ENCODE measurements around the gene TMEM132C. TPM values are rescaled to one million over a fixed set of nuclear protein-coding genes. Genes with fewer than 3 reads are reported as not detected.

TMEM132C gene
- total and polyA plus RNA-seq, 2 of the 13 experiments (the other 11 are each of a cell fraction or from before 2014, with no cell fraction given) = not detected

GRCh38 chr12:128612150-128612850 is 345.3 kb downstream of the TMEM132C start (continued):
- TF ChIP-seq ZBTB25 (CRISPR knock-in tag; IDR thresholded peaks at IDR 0.05) = no peak

- H3K4me1 ChIP-seq (ENCODE audit: insufficient read depth, low read length) = no peaks in the 10 kb centered on the region
These were observed 347.0 kb downstream of the TMEM132C start for GRCh38 chr12:128613837-128614590.

More at GRCh38 chr12:128613837-128614590, 347.0 kb downstream of the TMEM132C start:
- ChIA-PET CTCF (ENCODE audit: low intra/inter-chr PET ratio, low total read pairs) (no interaction called here), POLR2A (no interaction called here)
- FAIRE-seq (no peak), DNase-seq (ENCODE audit: low spot score) (no peak), ATAC-seq (no peak)
- Histone ChIP-seq H3K4me2 (ENCODE audit: low read depth, low read length) (no peak overlapping the region), H3K4me3 (replicated peaks in 1 of 3; ENCODE audit: insufficient read depth in 1 of 3, low read depth in 2 of 3, low read length in 3 of 3) (no peak overlapping the region), H3K27ac (ENCODE audit: extremely low read length, insufficient read depth, low read length) (no peak overlapping the region), H3K27me3 (ENCODE audit: control insufficient read depth in 1 of 2, insufficient read depth in 2 of 2, low read length in 2 of 2) (peaks cover 0 to 4% of the 10 kb centered on the region in 2 experiments; a peak in 1 of 5 replicates), H2AFZ (ENCODE audit: low read length) (no peak overlapping the region), H4K20me1 (ENCODE audit: insufficient read depth, low read length) (no peaks in the 10 kb centered on the region), H3K36me3 (replicated peaks in 1 of 2; ENCODE audit: control insufficient read depth in 1 of 2, insufficient read depth in 2 of 2, low read length in 2 of 2) (no peaks in the 10 kb centered on the region), H3K9ac (ENCODE audit: insufficient read depth, low read depth, low read length) (no peak overlapping the region), H3K9me3 (ENCODE audit: low read length) (no peaks in the 10 kb centered on the region; the same call in 1 of the 2 replicates), H3K79me2 (ENCODE audit: insufficient read depth, low read length) (no peaks in the 10 kb centered on the region)
- intact Hi-C loops (cut with micrococcal nuclease; ENCODE audit: unreplicated experiment) = no loop called here
- BruUV-seq (replicated peaks) = no TSS peak
- in situ Hi-C loops (cut with HindIII; ENCODE audit: extremely low pct_ligation_motif_present, low pct_unique_long_range_greater_than_20kb) = no loop called here
- WGBS (ENCODE audit: low lambda C conversion rate) = 20% methylated on average over 5 of the region's 6 CpGs
- TF ChIP-seq ZBTB7A (CRISPR knock-in tag; IDR thresholded peaks at IDR 0.05) (no peak), TRIM22 (IDR thresholded peaks at IDR 0.05) (no peak), FOXO4 (CRISPR knock-in tag; conservative IDR thresholded peaks at IDR 0.05) (no peak), ZBTB44 (CRISPR knock-in tag; IDR thresholded peaks at IDR 0.05) (no peak), ATF7-NPFF (CRISPR knock-in tag; IDR thresholded peaks at IDR 0.05; ENCODE audit: low read depth) (no peak), ZNF232 (CRISPR knock-in tag; IDR thresholded peaks at IDR 0.05; ENCODE audit: borderline replicate concordance) (no peak), HNRNPL (IDR thresholded peaks at IDR 0.05; ENCODE audit: low read depth, low read length) (no peak), ZNF33A (CRISPR knock-in tag; IDR thresholded peaks at IDR 0.05; ENCODE audit: borderline replicate concordance) (no peak), SOX5 (CRISPR knock-in tag; IDR thresholded peaks at IDR 0.05; ENCODE audit: borderline replicate concordance) (no peak), ZMYM4 (CRISPR knock-in tag; IDR thresholded peaks at IDR 0.05) (no peak), MAF1 (CRISPR knock-in tag; IDR thresholded peaks at IDR 0.05; ENCODE audit: borderline replicate concordance) (no peak), TFDP1 (CRISPR knock-in tag; IDR thresholded peaks at IDR 0.05; ENCODE audit: borderline replicate concordance) (no peak), STAT5B (CRISPR knock-in tag; IDR thresholded peaks at IDR 0.05) (no peak)
